Measurements from ENCODE around the gene SLC22A23.

GRCh38 chr6:3390698-3391097 is 66.2 kb downstream of the SLC22A23 start:
- TF ChIP-seq CTCF (IDR thresholded peaks at IDR 0.05) = no peak
- no peak for TF ChIP-seq EZH2 (IDR thresholded peaks at IDR 0.05; ENCODE audit: borderline replicate concordance, insufficient read depth, low read depth, low read length, poor library complexity, severe bottlenecking)
